A549 treated with AZD2906 at 1 μM for 4 hours (cell line): Measurements from ENCODE around the gene PPIF. TPM values are rescaled to one million over a fixed set of nuclear protein-coding genes. Genes with fewer than 3 reads are reported as not detected.

Experiments used
- total RNA-seq: library from RNA; stranded (reverse); fragments of 200-300 nt; extraction: Qiagen RNA extraction; gene quantifications from 5 replicates; pipeline ENCODE4 v1.2.3, GENCODE V29; 2022

Gene PPIF
- total RNA-seq, result 124 to 170 TPM (median 132 TPM) in 5 replicates

DNA sequence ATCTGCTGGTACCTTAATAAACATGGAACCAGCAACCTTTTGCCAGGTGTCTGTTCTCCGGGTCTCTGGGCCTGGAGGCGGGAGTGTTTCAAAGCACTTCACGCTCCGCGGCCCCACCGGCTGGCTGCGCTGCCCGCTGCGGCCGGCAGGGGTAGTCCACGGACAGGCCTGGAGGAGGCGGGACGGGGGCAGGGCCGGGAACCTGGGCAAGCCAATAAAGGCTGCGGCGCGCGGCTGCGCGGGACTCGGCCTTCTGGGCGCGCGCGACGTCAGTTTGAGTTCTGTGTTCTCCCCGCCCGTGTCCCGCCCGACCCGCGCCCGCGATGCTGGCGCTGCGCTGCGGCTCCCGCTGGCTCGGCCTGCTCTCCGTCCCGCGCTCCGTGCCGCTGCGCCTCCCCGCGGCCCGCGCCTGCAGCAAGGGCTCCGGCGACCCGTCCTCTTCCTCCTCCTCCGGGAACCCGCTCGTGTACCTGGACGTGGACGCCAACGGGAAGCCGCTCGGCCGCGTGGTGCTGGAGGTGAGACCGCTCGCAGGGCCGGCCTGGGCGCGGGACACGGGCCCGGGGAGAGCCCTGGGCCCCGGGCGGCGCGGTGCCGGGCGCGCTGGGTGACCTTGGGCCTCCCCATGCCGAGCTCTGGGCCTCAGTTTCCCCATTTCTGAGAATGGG is at the start of gene PPIF:
Gene PPIF (plus strand): TSS at position 244 of the 668 bp plus-strand sequence. CDS start 80 bp downstream, at position 324.

Other genes with a start within 250 kb of the PPIF start
- 2.5 to 4.0 TPM (median 3.4 TPM) in 5 replicates for gene ZCCHC24, start 98.2 kb downstream of the PPIF start, total RNA-seq
- 2.0 to 3.1 TPM (median 2.5 TPM) in 5 replicates for gene EIF5AL1, start 165.1 kb downstream of the PPIF start, total RNA-seq
- not detected in 5 replicates for gene SFTPA2, start 212.9 kb downstream of the PPIF start, total RNA-seq